H1 (cell line): ENCODE results near the gene EIF4E1B. TPM values are rescaled to one million over a fixed set of nuclear protein-coding genes. Genes with fewer than 3 reads are reported as not detected.

ENCODE experiments used
- CTCF ChIA-PET: fragments of 300-600 bp; sonication (Branson Sonifier 250); formaldehyde crosslinking; loops from one replicate; lab custom pipeline; 2021; ENCODE audit not compliant: partially characterized antibody; lab: Charles Lee
- POLR2A ChIA-PET: fragments of 300-600 bp; sonication (Branson Sonifier 250); formaldehyde crosslinking; loops from one replicate; lab custom pipeline; 2021; ENCODE audit warnings: inconsistent platforms; ENCODE audit not compliant: partially characterized antibody; lab: Charles Lee
- DNase-seq, 2 experiments: peaks; one replicate each; pipeline versions ENCODE4 v3.0.0 to v3.0.0-alpha.2; 2010 to 2022; ENCODE audit warnings: low spot score in 2 of 2, low read depth in 1 of 2, mixed read lengths in 1 of 2
- FAIRE-seq: peaks from 2 replicates; lab custom pipeline; 2011; peaks lifted over from hg19 to GRCh38; lab: Jason Lieb, UNC
- H2AFZ ChIP-seq: 2 replicates; pipeline ENCODE4 v1.8.1; 2012; ENCODE audit warnings: low read length, inconsistent platforms
- H2AK5ac ChIP-seq: 2 replicates; pipeline ENCODE4 v1.6.1; 2013; ENCODE audit warnings: low read depth, low read length
- H2BK120ac ChIP-seq: replicated peaks from 2 replicates; pipeline ENCODE3; 2013; ENCODE audit warnings: low read depth, low read length, inconsistent platforms
- H2BK12ac ChIP-seq: 2 replicates; pipeline ENCODE4 v1.6.1; 2013; ENCODE audit warnings: low read depth, low read length
- H2BK15ac ChIP-seq: 2 replicates; pipeline ENCODE4 v1.6.1; 2013; ENCODE audit warnings: low read length
- H2BK20ac ChIP-seq: 2 replicates; pipeline ENCODE4 v1.6.1; 2013; ENCODE audit warnings: low read length
- H2BK5ac ChIP-seq: 2 replicates; pipeline ENCODE4 v1.6.1; 2013; ENCODE audit warnings: low read depth, low read length
- H3K14ac ChIP-seq: 2 replicates; pipeline ENCODE4 v1.6.1; 2013; ENCODE audit warnings: inconsistent platforms; ENCODE audit not compliant: insufficient read length
- H3K18ac ChIP-seq: 2 replicates; pipeline ENCODE4 v1.6.1; 2013; ENCODE audit warnings: low read length; ENCODE audit errors: extremely low read depth
- H3K23ac ChIP-seq: 2 replicates; pipeline ENCODE4 v1.6.1; 2013; ENCODE audit warnings: inconsistent platforms; ENCODE audit not compliant: insufficient read length
- H3K23me2 ChIP-seq: 2 replicates; pipeline ENCODE4 v1.6.1; 2013; ENCODE audit warnings: low read depth, low read length
- H3K27ac ChIP-seq: 2 replicates; pipeline ENCODE4 v1.6.1; 2011; ENCODE audit warnings: low read depth, low read length, inconsistent platforms
- H3K27me3 ChIP-seq, 4 experiments: replicated peaks in 1 of 4; 1 replicate in 1 of 4; 2 replicates in 3 of 4; pipeline versions ENCODE4 v1.6.1 to v1.8.1; 2011 to 2013; ENCODE audit warnings: low read length in 3 of 4, mild to moderate bottlenecking in 3 of 4, inconsistent platforms in 2 of 4, mixed read lengths in 2 of 4, moderate library complexity in 1 of 4; ENCODE audit not compliant: control insufficient read depth in 3 of 4, insufficient read depth in 3 of 4; ENCODE audit errors: extremely low read depth in 1 of 4
- H3K36me3 ChIP-seq, 4 experiments: 2 replicates each; pipeline versions ENCODE4 v1.6.1 to v1.8.1; 2011 to 2013; ENCODE audit warnings: mild to moderate bottlenecking in 4 of 4, low read length in 3 of 4, moderate library complexity in 2 of 4, control low read depth in 1 of 4, inconsistent platforms in 1 of 4; ENCODE audit not compliant: insufficient read depth in 4 of 4, control insufficient read depth in 2 of 4
- H3K4ac ChIP-seq: replicated peaks from 2 replicates; pipeline ENCODE3; 2013; ENCODE audit warnings: low read length, low read depth, mixed read lengths, inconsistent platforms; ENCODE audit not compliant: insufficient read length
- H3K4me1 ChIP-seq, 4 experiments: replicated peaks in 1 of 4; 1 replicate in 1 of 4; 2 replicates in 3 of 4; pipeline versions ENCODE4 v1.6.1 to v1.8.1; 2011 to 2013; ENCODE audit warnings: low read length in 3 of 4, inconsistent platforms in 2 of 4, mixed read lengths in 1 of 4; ENCODE audit not compliant: insufficient read depth in 4 of 4, control insufficient read depth in 3 of 4
- H3K4me2 ChIP-seq, 2 experiments: 2 replicates each; pipeline versions ENCODE4 v1.6.1 to v1.8.1; 2011 to 2013; ENCODE audit warnings: low read depth in 2 of 2, low read length in 2 of 2, control low read depth in 1 of 2, inconsistent platforms in 1 of 2, mild to moderate bottlenecking in 1 of 2; ENCODE audit not compliant: insufficient read depth in 1 of 2
- H3K4me3 ChIP-seq, 4 experiments: fragments of 200-600, 300-600 bp in 1 of 4; sonication (generic), shearing (Covaris generic), sonication (Bioruptor Twin) in 1 of 4; 2 replicates each; pipeline versions ENCODE4 v1.5.1 to v1.8.1; 2011 to 2016; ENCODE audit warnings: low read length in 4 of 4, low read depth in 3 of 4, control low read depth in 2 of 4, inconsistent platforms in 2 of 4, mild to moderate bottlenecking in 2 of 4, mixed read lengths in 1 of 4, moderate library complexity in 1 of 4; ENCODE audit not compliant: insufficient read depth in 2 of 4; ENCODE audit errors: extremely low read depth in 1 of 4
- H3K56ac ChIP-seq: replicated peaks from 2 replicates; pipeline ENCODE3; 2013; ENCODE audit warnings: low read depth, mild to moderate bottlenecking, mixed read lengths, low read length, inconsistent platforms; ENCODE audit not compliant: insufficient read length
- H3K79me1 ChIP-seq: 2 replicates; pipeline ENCODE4 v1.6.1; 2013; ENCODE audit warnings: low read depth, low read length, control low read depth
- H3K79me2 ChIP-seq, 2 experiments: 2 replicates each; pipeline versions ENCODE4 v1.6.1 to v1.8.1; 2012 to 2013; ENCODE audit warnings: low read length in 2 of 2, mild to moderate bottlenecking in 2 of 2, inconsistent platforms in 1 of 2; ENCODE audit not compliant: insufficient read depth in 2 of 2, control insufficient read depth in 1 of 2
- H3K9ac ChIP-seq, 4 experiments: replicated peaks in 1 of 4; 1 replicate in 1 of 4; 2 replicates in 3 of 4; pipeline versions ENCODE4 v1.6.1 to v1.8.1; 2011 to 2013; ENCODE audit warnings: low read depth in 3 of 4, low read length in 3 of 4, control low read depth in 2 of 4, mild to moderate bottlenecking in 2 of 4, moderate library complexity in 2 of 4, inconsistent platforms in 1 of 4; ENCODE audit errors: extremely low read depth in 1 of 4
- H3K9me3 ChIP-seq, 2 experiments: 2 replicates each; pipeline versions ENCODE4 v1.6.1 to v1.8.1; 2012 to 2013; ENCODE audit warnings: mild to moderate bottlenecking in 2 of 2, moderate library complexity in 2 of 2, control low read depth in 1 of 2, inconsistent platforms in 1 of 2, low read depth in 1 of 2, low read length in 1 of 2, mixed read lengths in 1 of 2; ENCODE audit not compliant: insufficient read depth in 2 of 2
- H4K20me1 ChIP-seq, 2 experiments: replicated peaks in 1 of 2; 2 replicates each; pipeline versions ENCODE3 to v1.8.1; 2011 to 2013; ENCODE audit warnings: inconsistent platforms in 2 of 2, low read length in 2 of 2, mild to moderate bottlenecking in 1 of 2; ENCODE audit not compliant: insufficient read depth in 2 of 2, control insufficient read depth in 1 of 2
- H4K5ac ChIP-seq: 2 replicates; pipeline ENCODE4 v1.6.1; 2013; ENCODE audit warnings: low read length, low read depth, mixed read lengths, inconsistent platforms; ENCODE audit not compliant: insufficient read length
- H4K8ac ChIP-seq: 2 replicates; pipeline ENCODE4 v1.8.0; 2013; ENCODE audit warnings: mild to moderate bottlenecking, moderate library complexity, low read length, inconsistent platforms; ENCODE audit not compliant: insufficient read depth; ENCODE audit errors: extremely low read depth
- H4K91ac ChIP-seq: replicated peaks from 2 replicates; pipeline ENCODE3; 2013; ENCODE audit warnings: low read length, mixed read lengths, inconsistent platforms; ENCODE audit not compliant: insufficient read length
- SUZ12 ChIP-seq: fragments of 200-600 bp; sonication (generic); IDR thresholded peaks from 2 replicates; pipeline ENCODE4 v1.6.1; 2012; ENCODE audit warnings: mild to moderate bottlenecking, inconsistent platforms, low read length, moderate library complexity, mixed read lengths
- WGBS, 2 experiments: shearing (Covaris generic) in 1 of 2; methylation state at CpG; one replicate each; pipeline versions ENCODE4 v1.1.6 to v1.1.7; 2013 to 2015; ENCODE audit warnings: low lambda C conversion rate in 2 of 2, mixed read lengths in 2 of 2, inconsistent platforms in 1 of 2, low coverage in 1 of 2, missing lambda C conversion rate in 1 of 2; ENCODE audit not compliant: insufficient replicate concordance in 2 of 2, insufficient coverage in 1 of 2, insufficient read length in 1 of 2; ENCODE audit errors: extremely low coverage in 1 of 2, missing lambda C conversion rate in 1 of 2; 5-methylcytosine and 5-hydroxymethylcytosine counted together
- polyA plus RNA-seq, 7 experiments: library from polyadenylated mRNA; depleted of rRNA in 3 of 7; stranded (reverse) in 5 of 7; unstranded in 2 of 7; fragments of >200 nt in 5 of 7; fragments of 200-250 nt in 2 of 7; gene quantifications; 1 replicate in 5 of 7; 2 replicates in 1 of 7; 4 replicates in 1 of 7; pipeline versions ENCODE4 v1.2.1 to v1.2.3, GENCODE V29; 2011 to 2013; ENCODE audit warnings: missing spikeins in 2 of 7, mixed read lengths in 2 of 7
- total RNA-seq: library from RNA; stranded (reverse); fragmentation: NEBNext Ultra II Directional; extraction: Animal tissue kit (Norgen Biotek cat#: 25700); gene quantifications from 2 replicates; pipeline ENCODE4 v1.2.1, GENCODE V29; 2021

The EIF4E1B gene
- total and polyA plus RNA-seq, 2 of the 8 experiments (the other 6 are each of a cell fraction or from before 2014, with no cell fraction given): 0.97 to 1.3 TPM

GRCh38 chr5:176640616-176641015 is 10.1 kb downstream of the EIF4E1B start:
- Histone ChIP-seq H3K23ac (no peak overlapping the region), H3K18ac (no peak overlapping the region), H4K5ac (no peak overlapping the region), H3K27me3 (no peaks in the 10 kb centered on the region), H2BK12ac (no peak overlapping the region), H3K9ac (no peak overlapping the region), H3K9me3 (no peaks in the 10 kb centered on the region), H3K79me1 (no peaks in the 10 kb centered on the region), H2BK5ac (no peak overlapping the region), H4K8ac (no peak overlapping the region), H2AK5ac (no peak overlapping the region), H3K23me2 (no peaks in the 10 kb centered on the region), H2BK20ac (no peak overlapping the region), H3K36me3 (no peaks in the 10 kb centered on the region), H2AFZ (no peak overlapping the region), H3K4ac (no peak overlapping the region), H3K4me2 (no peak overlapping the region), H4K20me1 (no peaks in the 10 kb centered on the region), H3K27ac (no peak overlapping the region), H3K79me2 (no peaks in the 10 kb centered on the region), H4K91ac (no peak overlapping the region), H2BK15ac (no peak overlapping the region), H3K14ac (no peak overlapping the region), H3K4me1 (peaks cover 0 to 21% (median 13%) of the 10 kb centered on the region in 4 experiments; a peak in 6 of 7 replicates), H3K56ac (no peak overlapping the region), H3K4me3 (no peak overlapping the region), H2BK120ac (no peak overlapping the region)
- DNase-seq (no peak), FAIRE-seq (no peak)
- WGBS, 2 experiments: 85% methylated on average over 4 of the region's 4 CpGs; no CpG with 5 or more reads in 1 of the 2 experiments
- no peak for TF ChIP-seq SUZ12
- CTCF ChIA-PET: interaction anchor here (2.7 to 2.9 kb wide), 2 partner anchors 17 to 67 kb away, joined by 10 read pairs; no protein-coding TSS in a partner anchor
- POLR2A ChIA-PET: interaction anchor here (1.0 to 1.7 kb wide), 2 partner anchors 10 kb away, joined by 4 read pairs; partner anchors contain the start of genes EIF4E1B and SNCB
